GM19328 (cell line): ENCODE data around the gene HDAC10.
A peak's percentile ranks its signal among the peaks of the same experiment; 100 is the strongest.
"Not testable (repeated sequence)": the region's sequence is repeated elsewhere in the genome, so short reads cannot be mapped to it uniquely, and the experiment has no call there.

Experiments used
- ATAC-seq: cut with Tn5 transposase; IDR thresholded peaks from one replicate; pipeline ENCODE4 v1.9.1; 2021; ENCODE audit warnings: mild to moderate bottlenecking, moderate library complexity; ENCODE audit not compliant: unreplicated experiment

HDAC10 gene

GRCh38 chr22:50285568-50286229 is 34.6 kb upstream of the HDAC10 start:
- no peak for ATAC-seq

- no peak for ATAC-seq
Measured at GRCh38 chr22:50284479-50284878, 33.4 kb upstream of the HDAC10 start.

- no peak for ATAC-seq
Measured at GRCh38 chr22:50283821-50284220, 32.8 kb upstream of the HDAC10 start.

- no peak for ATAC-seq
Measured at GRCh38 chr22:50282361-50283155, 31.5 kb upstream of the HDAC10 start.

- no peak for ATAC-seq
Measured at GRCh38 chr22:50281957-50282356, 30.9 kb upstream of the HDAC10 start.

GRCh38 chr22:50281384-50281760 is 30.3 kb upstream of the HDAC10 start:
- no peak for ATAC-seq

GRCh38 chr22:50280708-50281383 is 29.8 kb upstream of the HDAC10 start:
- ATAC-seq: no peak

GRCh38 chr22:50280022-50280707 is 29.1 kb upstream of the HDAC10 start:
- no peak for ATAC-seq

GRCh38 chr22:50278956-50279619 is 28.0 kb upstream of the HDAC10 start:
- ATAC-seq: no peak

- no peak for ATAC-seq
Measured at GRCh38 chr22:50278461-50278860, 27.4 kb upstream of the HDAC10 start.

- no peak for ATAC-seq
Measured at GRCh38 chr22:50277761-50278160, 26.7 kb upstream of the HDAC10 start.

GRCh38 chr22:50276143-50276542 is 25.1 kb upstream of the HDAC10 start:
- peak; percentile 59 for ATAC-seq

GRCh38 chr22:50275181-50276055 is 24.4 kb upstream of the HDAC10 start:
- ATAC-seq: no peak

- ATAC-seq: no peak
Measured at GRCh38 chr22:50274771-50275170, 23.7 kb upstream of the HDAC10 start.

GRCh38 chr22:50274311-50274710 is 23.2 kb upstream of the HDAC10 start:
- ATAC-seq: no peak

GRCh38 chr22:50273781-50274180 is 22.7 kb upstream of the HDAC10 start:
- not testable (repeated sequence) for ATAC-seq

- ATAC-seq: not testable (repeated sequence)
Measured at GRCh38 chr22:50273352-50273751, 22.3 kb upstream of the HDAC10 start.

- ATAC-seq: no peak
Measured at GRCh38 chr22:50272044-50272802, 21.2 kb upstream of the HDAC10 start.

- ATAC-seq: no peak
Measured at GRCh38 chr22:50271519-50271970, 20.5 kb upstream of the HDAC10 start.
